CD4-positive, alpha-beta T cell treated with Interleukin-1 beta for 1 hour (primary cell): ENCODE results near the gene MYO15B.
A peak's percentile ranks its signal among the peaks of the same experiment; 100 is the strongest.

Experiments used
- DNase-seq, 2 donors: peaks; one replicate each; pipeline ENCODE4 v3.0.0-alpha.2; 2020 to 2022

MYO15B gene

DNA sequence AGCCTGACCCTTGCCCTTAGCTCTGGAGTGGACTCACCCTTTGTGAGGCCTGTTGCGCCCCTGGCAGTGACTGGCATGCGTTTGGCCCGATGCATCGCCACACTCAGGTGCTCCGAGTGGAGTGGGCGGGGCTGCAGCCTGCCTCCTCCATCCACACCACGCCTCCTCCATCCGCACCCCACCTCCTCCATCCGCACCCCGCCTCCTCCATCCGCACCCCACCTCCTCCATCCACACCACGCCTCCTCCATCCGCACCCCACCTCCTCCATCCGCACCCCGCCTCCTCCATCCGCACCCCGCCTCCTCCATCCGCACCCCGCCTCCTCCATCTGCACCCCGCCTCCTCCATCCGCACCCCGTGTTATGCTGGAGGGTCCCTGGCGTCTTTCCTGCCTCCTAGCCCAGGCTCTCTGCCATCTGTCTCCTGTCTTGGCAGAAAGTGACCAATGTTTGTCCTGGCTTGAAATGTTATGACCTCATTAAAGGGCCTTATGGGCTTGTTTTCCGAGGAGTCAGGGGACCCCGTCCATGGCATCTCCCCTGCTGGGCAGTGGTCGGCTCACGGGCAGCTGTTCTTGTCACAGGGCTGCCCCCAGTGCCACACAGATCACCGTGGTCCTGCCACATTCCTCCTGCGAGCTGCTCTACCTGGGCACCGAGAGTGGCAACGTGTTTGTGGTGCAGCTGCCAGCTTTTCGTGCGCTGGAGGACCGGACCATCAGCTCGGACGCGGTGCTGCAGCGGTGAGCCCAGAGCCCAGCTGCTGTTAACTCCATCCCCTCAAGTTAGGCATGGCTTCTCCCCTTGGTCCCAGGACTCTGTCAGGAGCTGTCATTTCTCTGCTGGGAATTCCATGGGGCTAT, 28.7 kb upstream of the MYO15B start:
- DNase-seq: no peak

DNA sequence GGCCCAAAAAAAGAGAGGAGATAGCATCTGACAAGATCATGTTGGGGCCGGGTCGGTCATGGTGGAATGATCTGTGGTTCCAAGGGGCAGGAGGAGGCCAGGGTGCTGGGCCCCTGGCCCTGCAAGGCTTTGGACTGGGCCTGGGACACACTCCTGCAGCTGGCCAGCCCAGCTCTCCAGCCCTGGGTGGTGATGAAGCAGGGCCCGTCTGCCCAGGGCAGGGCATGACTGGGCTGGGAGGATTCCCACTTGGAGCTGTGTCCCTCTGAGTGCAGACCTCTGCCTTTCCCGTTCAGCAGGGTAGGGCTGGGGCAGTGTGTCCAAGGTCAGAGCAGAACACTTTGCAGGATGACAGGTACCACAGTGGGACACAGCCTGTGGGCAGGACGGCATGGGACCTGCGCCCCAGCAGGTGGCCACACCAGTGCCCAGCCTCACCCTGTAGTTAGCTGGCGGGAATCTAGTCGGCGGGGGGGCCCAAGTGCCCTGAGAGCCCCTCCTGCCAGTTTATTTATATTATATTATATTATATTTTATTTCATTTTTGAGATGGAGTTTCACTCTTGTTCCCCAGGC, 27.6 kb upstream of the MYO15B start:
- no peak for DNase-seq

DNA sequence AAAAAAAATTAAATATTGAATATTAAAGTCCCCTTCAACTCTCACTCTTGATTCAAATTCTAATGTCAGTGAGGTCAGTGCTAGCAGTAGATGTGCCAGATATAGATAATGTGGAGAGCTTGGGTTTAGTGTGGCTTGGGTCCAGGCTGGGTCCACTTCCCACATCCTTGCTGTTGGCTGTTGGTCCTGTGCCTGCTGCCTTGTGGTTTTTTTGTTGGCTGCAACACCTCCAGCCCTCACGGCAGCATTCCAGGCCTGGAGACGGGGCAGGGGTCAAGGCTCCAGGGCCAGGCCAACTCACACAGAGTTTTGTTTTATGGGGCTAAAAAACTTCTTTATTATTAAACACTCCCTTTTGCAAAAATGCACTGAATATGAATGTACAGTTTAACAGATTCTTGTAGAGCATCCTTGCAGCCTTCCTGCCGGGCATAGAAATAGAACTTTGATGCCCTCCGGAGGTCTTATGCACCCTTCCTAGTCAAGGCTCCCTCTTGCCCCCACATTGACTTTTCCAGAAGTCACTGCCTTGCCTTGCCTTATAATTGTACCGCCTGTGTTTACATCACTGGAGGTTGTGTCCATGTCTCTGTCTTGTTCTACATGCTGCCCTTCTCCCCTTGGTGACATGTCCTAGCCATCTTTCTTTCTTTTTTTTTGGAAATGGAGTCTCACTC, 25.5 kb upstream of the MYO15B start:
- DNase-seq: peak in 1 of 2 donors; percentile 1

DNA sequence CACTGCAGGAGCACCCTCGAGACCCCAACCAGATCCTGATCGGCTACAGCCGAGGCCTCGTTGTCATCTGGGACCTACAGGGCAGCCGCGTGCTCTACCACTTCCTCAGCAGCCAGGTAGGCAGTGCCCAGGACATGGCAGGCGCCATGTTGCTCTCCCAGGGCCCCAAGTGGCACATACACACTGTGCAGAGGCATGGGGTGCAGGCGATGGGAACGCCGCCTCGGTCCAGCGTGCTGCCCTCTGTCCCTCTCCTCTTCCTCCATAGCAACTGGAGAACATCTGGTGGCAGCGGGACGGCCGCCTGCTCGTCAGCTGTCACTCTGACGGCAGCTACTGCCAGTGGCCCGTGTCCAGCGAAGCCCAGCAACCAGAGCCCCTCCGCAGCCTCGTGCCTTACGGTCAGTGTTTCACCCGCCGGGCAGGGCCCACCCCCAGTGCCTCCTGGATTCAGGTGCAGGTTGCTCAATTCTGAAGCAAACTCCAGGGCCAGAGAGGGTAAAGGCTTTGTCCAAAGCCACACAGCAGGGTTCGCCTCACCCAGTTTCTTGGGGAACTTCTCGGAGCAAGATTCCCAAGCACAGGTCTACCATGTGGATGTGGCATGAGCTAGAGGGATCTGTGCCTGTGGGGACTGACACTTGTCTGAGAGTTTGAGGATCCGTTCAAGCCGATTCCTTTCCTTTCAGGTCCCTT, 24.4 kb upstream of the MYO15B start:
- DNase-seq: no peak

DNA sequence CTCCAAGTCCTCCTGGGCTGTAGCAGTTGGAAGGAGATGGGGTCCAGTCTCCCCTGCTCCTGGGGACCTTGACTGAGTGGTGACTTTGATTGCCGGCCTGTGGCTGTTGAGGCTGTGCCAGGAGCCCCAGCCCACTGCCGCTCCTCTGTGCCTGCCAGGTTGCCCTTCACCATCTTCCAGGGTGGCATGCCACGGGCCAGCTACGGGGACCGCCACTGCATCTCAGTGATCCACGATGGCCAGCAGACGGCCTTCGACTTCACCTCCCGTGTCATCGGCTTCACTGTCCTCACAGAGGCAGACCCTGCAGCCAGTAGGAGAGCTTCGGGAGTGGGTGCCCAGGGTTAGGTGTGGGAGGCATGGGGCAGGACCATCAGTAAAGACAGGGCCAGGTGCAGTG, 23.4 kb upstream of the MYO15B start:
- no peak for DNase-seq

DNA sequence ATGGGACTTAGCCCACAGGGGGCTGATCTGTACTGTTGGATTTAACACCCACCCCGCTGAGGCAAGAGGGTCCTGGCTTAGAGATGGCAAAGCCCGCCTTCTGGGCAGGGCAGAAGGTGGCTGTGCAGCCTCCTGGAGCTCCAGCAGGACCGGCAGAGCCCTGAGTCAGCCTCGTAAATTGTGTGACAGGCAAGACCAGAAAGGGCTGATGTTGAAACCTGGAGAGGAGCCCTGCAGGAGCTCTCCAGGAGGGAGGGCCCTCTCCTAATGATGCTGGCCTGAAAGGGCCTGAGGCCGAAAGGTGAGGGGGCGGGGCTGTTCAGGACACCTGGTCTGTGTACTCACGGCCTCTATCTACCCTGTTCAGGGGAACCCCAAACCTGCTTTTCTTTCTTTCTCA, 22.5 kb upstream of the MYO15B start:
- no peak for DNase-seq

DNA sequence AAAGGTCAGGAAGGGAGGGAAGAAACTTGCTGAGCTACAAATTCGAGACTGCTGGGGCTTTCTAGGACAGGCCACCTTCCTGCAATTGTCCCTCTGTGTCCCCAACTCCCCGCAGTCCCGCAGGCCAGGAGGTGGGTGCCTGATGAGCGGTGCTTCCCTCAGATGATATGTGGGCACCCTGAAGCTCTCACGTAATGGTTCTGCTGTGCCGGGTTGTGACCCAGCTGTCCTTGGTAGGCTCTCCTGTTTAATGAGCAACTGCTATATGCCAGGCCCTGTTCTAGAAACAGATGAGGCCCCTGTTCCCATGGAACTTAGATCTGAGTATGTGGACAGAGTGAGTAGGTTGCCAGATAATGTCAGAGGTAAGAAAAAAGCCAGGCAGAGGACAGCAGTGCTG, 22.0 kb upstream of the MYO15B start:
- DNase-seq: no peak

DNA sequence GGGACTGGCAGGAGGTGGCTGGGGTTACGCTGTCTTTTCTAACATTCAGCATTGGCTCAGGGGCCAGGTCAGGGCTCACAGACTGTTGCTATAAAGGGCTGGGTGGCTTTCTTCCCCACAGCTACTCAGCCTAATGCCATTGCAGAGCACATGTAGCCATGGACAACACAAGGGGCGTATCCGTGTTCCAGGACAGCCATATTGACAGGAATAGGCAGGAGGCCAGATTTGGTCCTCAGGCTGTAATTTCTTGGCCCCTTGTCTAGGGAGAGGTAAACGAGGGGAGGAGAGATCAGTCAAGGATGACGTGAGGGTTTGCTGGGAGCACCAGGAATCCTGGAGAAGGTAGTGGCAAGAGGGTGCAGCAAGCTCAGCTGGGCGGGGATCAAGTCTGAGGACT, 21.2 kb upstream of the MYO15B start:
- no peak for DNase-seq

DNA sequence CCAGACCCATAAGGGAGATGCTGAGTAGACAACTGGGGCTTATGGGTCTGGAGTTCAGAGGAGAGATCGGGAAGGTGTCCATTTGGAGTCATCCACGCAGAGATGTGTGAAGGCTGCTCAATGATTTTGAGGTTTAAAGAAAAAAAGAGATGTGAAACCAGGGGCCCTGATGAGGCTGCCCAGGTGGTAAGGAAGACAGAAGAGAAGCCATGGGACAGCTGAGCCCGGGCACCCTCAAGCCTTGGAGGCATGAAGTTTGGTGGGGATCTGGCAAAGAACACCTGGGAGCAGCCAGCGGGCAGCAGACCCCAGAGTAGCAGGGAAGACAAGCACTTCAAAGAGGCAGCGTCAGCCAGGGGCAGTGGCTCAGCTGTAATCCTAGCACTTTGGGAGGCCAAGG, 20.8 kb upstream of the MYO15B start:
- peak in 1 of 2 donors; percentile 19 for DNase-seq

DNA sequence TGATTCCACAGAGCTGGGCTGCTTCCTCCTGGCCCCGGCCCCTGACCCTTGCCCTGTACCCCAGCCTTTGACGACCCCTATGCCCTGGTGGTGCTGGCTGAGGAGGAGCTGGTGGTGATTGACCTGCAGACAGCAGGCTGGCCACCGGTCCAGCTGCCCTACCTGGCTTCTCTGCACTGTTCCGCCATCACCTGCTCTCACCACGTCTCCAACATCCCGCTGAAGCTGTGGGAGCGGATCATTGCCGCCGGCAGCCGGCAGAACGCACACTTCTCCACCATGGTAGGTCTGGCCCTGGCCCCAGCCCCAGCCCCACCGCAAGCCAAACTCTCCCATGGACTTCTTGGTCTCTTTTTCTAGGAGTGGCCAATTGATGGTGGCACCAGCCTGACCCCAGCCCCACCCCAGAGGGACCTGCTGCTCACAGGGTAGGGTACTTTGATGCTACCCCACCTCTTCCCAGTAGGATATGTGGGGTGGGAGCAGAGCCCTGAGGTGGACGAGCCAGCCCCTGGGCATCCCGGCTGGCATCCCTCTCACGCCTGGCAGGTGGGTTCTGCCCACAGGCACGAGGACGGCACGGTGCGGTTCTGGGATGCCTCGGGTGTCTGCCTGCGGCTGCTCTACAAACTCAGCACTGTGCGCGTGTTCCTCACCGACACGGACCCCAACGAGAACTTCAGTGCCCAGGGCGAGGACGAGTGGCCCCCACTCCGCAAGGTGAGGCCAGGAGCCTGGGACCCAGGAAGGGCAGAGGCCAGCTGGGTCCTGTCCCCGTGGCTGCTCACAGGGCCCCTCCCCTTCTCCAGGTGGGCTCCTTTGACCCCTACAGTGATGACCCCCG, 19.0 kb upstream of the MYO15B start:
- DNase-seq: no peak

DNA sequence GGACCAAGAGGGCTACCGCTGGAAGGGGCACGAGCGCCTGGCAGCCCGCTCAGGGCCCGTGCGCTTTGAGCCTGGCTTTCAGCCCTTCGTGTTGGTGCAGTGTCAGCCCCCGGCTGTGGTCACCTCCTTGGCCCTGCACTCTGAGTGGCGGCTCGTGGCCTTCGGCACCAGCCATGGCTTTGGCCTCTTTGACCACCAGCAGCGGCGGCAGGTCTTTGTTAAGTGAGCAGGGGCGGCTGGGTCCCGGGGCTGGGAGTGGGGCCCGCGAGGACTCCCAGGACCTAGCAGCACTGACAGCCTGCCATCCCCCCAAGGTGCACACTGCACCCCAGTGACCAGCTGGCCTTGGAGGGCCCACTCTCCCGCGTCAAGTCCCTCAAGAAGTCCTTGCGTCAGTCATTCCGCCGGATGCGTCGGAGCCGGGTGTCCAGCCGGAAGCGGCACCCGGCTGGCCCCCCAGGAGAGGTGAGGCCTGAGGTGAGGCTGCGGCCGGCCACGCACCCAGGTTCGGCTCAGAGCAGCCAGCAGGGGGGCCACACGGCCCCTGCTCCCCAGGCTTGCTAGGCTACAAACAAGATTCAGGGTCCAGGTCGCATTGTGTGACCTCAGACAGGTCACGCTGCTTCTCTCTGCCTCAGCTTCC, 17.4 kb upstream of the MYO15B start:
- DNase-seq: no peak

DNA sequence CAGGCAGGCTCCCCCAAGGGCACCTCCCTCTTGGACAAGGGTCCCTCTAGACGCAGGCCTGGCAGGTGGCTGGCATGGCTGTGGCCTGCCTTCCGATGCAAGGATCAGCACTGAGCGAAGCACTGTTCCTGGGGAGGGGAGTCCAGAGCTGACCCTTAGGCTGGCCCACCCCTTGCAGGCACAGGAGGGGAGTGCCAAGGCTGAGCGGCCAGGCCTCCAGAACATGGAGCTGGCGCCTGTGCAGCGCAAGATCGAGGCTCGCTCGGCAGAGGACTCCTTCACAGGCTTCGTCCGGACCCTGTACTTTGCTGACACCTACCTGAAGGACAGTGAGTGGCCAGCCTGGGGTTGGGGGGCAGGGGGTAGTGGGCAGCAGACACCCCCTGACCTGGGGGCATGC, 16.8 kb upstream of the MYO15B start:
- DNase-seq: no peak

DNA sequence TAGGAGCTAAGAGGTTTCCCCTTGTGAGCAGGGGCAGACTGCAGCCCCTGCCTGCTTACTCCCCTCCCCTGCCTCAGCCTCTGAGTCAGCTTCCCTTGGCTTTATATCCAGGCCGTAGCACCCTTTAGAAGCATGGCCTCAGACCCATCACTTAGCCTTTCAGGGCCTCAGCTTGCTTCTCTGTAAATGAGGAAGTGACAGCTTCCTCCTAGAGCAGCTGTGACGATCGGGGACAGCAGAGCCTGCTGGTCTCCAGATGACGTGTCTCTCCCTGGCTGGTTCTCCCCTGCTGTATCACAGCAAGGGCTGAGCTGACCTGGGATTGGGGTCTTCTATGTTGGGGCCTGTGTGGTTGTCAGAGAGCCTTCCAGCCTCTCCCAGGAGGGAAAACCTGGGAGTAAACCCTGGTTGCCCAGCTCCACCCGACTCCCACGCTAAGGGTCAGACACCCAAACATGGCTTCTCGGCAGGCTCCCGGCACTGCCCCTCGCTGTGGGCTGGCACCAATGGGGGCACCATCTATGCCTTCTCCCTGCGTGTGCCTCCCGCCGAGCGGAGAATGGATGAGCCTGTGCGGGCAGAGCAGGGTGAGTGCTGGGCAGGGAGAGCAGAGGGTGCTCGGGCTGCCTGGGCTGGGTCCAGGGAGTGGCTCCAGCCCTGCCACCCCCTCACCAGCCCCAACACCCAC, 16.3 kb upstream of the MYO15B start:
- peak; percentile 27 to 88 for DNase-seq

DNA sequence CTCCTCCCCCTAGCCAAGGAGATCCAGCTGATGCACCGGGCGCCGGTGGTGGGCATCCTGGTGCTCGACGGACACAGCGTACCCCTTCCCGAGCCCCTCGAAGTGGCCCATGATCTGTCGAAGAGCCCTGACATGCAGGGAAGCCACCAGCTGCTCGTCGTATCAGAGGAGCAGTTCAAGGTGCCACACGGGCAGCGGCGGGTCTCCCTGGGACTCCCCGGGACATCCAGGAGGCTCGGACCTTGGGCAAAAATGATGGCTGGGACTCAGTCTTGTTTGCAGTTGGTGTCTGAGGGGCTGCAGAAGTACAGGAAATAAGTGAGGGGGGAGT, 15.8 kb upstream of the MYO15B start:
- DNase-seq: no peak

DNA sequence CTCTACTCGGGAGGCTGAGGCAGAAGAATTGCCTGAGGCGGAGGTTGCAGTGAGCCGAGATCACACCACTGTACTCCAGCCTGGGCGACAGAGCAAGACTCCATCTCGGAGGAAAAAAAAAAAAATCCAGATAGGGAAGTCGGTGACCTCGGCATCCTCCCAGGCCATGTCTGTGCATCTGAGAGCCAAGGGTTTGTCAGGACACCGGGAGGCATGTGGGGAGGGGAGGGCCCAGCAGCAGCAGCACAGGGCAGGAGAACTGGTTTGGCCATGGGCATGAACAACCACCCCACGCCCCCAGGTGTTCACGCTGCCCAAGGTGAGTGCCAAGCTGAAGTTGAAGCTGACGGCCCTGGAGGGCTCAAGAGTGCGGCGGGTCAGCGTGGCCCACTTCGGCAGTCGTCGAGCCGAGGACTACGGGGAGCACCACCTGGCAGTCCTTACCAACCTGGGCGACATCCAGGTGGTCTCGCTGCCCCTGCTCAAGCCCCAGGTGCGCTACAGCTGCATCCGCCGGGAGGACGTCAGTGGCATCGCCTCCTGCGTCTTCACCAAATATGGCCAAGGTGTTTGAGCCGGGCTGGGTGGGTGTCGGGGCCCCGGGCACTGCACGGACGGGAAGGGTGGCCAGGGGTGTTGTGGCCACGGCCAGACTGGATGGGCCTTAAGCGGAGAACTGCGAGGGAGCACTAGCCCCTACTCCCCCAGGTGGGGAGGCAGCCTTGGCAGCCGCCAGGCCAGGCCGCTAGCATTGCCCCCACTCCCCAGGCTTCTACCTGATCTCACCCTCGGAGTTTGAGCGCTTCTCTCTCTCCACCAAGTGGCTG, 14.7 kb upstream of the MYO15B start:
- no peak for DNase-seq

DNA sequence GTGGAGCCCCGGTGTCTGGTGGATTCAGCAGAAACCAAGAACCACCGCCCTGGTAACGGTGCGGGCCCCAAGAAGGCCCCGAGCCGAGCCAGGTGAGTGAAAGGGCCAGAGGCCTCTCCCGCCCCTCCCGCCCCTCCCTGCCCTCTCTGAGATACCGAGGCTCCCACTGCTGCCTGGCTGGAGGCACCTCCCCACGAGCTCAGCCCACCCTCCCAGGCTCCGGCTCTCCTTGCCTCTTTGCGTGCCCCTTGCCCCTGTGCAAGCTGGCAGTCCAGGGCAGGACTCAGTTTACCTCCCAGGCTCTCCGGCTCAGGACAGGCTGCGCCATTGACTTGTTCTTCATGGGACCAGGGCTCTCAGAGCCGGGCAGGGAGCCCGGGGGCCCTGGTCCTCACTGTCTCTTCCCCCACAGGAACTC, 14.1 kb upstream of the MYO15B start:
- no peak for DNase-seq

DNA sequence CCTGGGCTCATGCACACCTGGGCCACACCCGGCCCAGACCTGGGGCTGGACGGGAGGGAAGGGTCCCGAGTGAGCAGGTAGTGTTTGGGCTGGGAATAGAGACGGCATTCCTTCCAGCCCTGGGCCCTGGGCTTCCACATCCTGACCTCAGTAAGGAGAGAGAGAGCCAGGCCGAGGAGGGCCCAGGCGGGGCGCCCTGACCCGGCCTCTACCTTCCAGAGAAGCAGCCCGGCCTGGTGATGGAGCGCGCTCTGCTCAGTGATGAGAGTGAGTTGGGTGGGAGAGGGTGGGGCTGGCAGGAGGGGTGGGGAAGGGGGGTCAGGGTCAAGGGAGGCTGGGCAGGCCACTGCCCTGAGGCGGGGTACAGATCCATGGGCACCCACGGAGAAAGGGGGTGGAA, 13.6 kb upstream of the MYO15B start:
- DNase-seq: no peak

DNA sequence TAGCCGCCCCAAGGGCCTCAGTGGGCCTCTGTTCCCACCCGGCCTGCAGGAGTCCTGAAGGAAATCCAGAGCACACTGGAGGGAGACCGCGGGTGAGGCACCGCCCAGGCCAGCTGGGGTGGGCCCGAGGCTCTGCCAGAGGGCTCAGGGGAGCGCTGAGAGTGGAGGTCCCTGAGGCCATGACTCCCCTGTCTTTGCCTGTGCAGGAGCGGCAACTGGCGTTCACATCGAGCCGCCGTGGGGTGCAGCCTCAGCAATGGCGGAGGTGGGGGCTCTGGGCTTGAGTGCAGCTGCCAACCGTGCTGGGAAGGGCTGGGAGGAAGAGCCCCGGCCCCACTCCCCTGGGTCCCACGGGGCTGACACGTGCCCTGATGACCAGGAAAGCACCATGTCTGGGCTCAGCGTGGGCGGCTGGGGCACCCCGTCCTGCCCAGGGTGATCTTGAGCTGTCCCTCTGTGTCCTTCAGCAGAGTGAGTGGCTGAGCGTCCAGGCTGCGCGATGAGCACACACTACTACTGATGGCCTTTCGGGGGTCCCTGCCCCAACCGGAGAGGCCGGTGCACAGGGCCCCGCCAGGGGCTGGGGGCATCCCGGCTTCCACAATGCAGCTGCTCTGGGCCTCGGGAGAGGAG, 13.1 kb upstream of the MYO15B start:
- no peak for DNase-seq

DNA sequence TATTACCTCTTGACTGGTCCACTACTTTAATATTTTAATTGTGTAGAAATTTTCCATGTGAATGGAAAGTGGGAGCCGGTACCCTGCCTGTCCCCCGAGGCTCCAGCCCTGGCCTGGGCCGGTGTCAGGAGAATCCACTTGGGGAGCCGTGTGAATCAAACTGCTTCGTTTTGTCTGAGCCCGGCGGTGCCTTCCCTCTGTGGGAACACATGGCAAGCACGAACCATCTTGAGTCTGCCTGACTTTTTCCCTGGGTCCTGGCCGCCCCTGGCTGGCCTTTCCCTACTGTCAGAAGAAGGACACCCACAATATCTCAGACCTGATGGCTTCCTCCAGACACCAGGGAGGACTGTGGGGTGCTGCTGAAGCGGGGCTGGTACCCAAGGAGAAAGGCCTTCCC, 12.4 kb upstream of the MYO15B start:
- DNase-seq: no peak

DNA sequence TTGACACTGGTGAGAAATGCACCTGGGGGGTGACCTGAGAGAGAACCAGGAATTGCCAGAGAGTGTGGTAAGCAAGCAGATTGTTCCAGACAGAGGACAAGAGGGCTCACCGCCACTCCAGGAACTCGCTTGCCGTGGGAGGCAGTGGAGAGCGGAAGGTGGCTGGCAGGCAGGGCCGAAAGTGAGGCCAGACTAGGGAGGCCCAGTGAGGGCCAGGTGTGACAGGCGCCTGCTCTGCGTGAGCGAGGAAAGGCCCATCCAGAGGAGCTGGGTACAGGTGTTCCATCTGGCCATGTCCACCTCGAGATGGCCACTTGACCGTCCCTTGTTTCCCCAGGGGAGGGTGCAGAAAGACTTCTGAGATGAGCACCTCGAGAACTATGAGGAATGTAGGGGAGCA, 11.9 kb upstream of the MYO15B start:
- no peak for DNase-seq
